HepG2 (cell line): ENCODE results near the gene SERTAD1. TPM values are rescaled to one million over a fixed set of nuclear protein-coding genes. Genes with fewer than 3 reads are reported as not detected.

Experiments
- ATAC-seq: fragments of 200-7000 bp; cut with Tn5 transposase; 3 replicates; pipeline ENCODE4 v1.9.1; 2020; ENCODE audit warnings: mild to moderate bottlenecking, moderate library complexity
- BruUV-seq: library from RNA; stranded (reverse); fragments of 400-500 nt; replicated peaks from 2 replicates; lab custom pipeline; 2021; lab: Mats Ljungman, UMichigan
- CTCF ChIA-PET: fragments of 300-600 bp; formaldehyde crosslinking; extraction: SDS; loops from one replicate; lab custom pipeline; 2021; ENCODE audit warnings: low total read pairs, inconsistent platforms, low intra/inter-chr PET ratio; lab: Yijun Ruan, JAX
- POLR2A ChIA-PET: fragments of 350-600 bp; sonication (Branson Sonifier 250); formaldehyde crosslinking; loops from one replicate; lab custom pipeline; 2020; ENCODE audit warnings: antibody characterized with exemption, inconsistent platforms; lab: Yijun Ruan, JAX
- DNase-seq: peaks from one replicate; pipeline ENCODE4 v3.0.0-alpha.2; 2015; ENCODE audit warnings: low spot score
- FAIRE-seq: peaks from 3 replicates; lab custom pipeline; 2011; peaks lifted over from hg19 to GRCh38; lab: Jason Lieb, UNC
- H2AFZ ChIP-seq: one replicate; pipeline ENCODE4 v1.6.1; 2011; ENCODE audit warnings: low read length, inconsistent platforms
- H3K27ac ChIP-seq: fragments of 300-600 bp; 3 replicates; pipeline ENCODE4 v1.8.0; 2011; ENCODE audit warnings: mixed run types, mild to moderate bottlenecking, mixed read lengths, low read length, inconsistent platforms; ENCODE audit not compliant: insufficient read depth; ENCODE audit errors: extremely low read length
- H3K27me3 ChIP-seq, 2 experiments: fragments of 200-600 bp in 1 of 2; 2 replicates in 1 of 2; 3 replicates in 1 of 2; pipeline versions ENCODE4 v1.6.0 to v1.8.0; 2011; ENCODE audit warnings: low read length in 2 of 2, mild to moderate bottlenecking in 2 of 2, moderate library complexity in 2 of 2, inconsistent platforms in 1 of 2; ENCODE audit not compliant: insufficient read depth in 2 of 2, control insufficient read depth in 1 of 2
- H3K36me3 ChIP-seq, 2 experiments: fragments of 200-600 bp in 1 of 2; replicated peaks in 1 of 2; 2 replicates in 1 of 2; 3 replicates in 1 of 2; pipeline versions ENCODE4 v1.5.1 to v1.8.0; 2011; ENCODE audit warnings: low read length in 2 of 2, inconsistent platforms in 1 of 2; ENCODE audit not compliant: insufficient read depth in 2 of 2, control insufficient read depth in 1 of 2
- H3K4me1 ChIP-seq: 2 replicates; pipeline ENCODE4 v1.5.1; 2012; ENCODE audit warnings: low read length, inconsistent platforms; ENCODE audit not compliant: insufficient read depth
- H3K4me2 ChIP-seq: 2 replicates; pipeline ENCODE4 v1.6.0; 2011; ENCODE audit warnings: low read depth, low read length, inconsistent platforms
- H3K4me3 ChIP-seq, 3 experiments: fragments of 200-600 bp in 1 of 3; sonication (generic), shearing (Covaris generic) in 1 of 3; replicated peaks in 1 of 3; 2 replicates each; pipeline ENCODE4 v1.5.1; 2011 to 2016; ENCODE audit warnings: low read length in 3 of 3, inconsistent platforms in 2 of 3, low read depth in 2 of 3, mild to moderate bottlenecking in 2 of 3, control low read depth in 1 of 3, mixed read lengths in 1 of 3; ENCODE audit not compliant: insufficient read depth in 1 of 3
- H3K79me2 ChIP-seq: one replicate; pipeline ENCODE4 v1.6.1; 2011; ENCODE audit warnings: low read length, inconsistent platforms; ENCODE audit not compliant: insufficient read depth
- H3K9ac ChIP-seq: 2 replicates; pipeline ENCODE4 v1.6.0; 2011; ENCODE audit warnings: mild to moderate bottlenecking, low read depth, low read length, inconsistent platforms; ENCODE audit not compliant: insufficient read depth
- H3K9me3 ChIP-seq: 2 replicates; pipeline ENCODE4 v1.5.1; 2012; ENCODE audit warnings: mild to moderate bottlenecking, low read length
- H4K20me1 ChIP-seq: 2 replicates; pipeline ENCODE4 v1.6.0; 2011; ENCODE audit warnings: inconsistent platforms, mild to moderate bottlenecking, low read length, moderate library complexity; ENCODE audit not compliant: insufficient read depth
- CCAR2 ChIP-seq: fragments of 200-400 bp; formaldehyde crosslinking; optimal IDR thresholded peaks from 2 replicates; pipeline ENCODE3; 2018; ENCODE audit warnings: low read depth, mild to moderate bottlenecking, low read length, moderate library complexity
- CHD4 ChIP-seq: fragments of 200-600 bp; sonication (generic); IDR thresholded peaks from 2 replicates; pipeline ENCODE4 v1.7.0; 2017; ENCODE audit warnings: mild to moderate bottlenecking, low read length, borderline replicate concordance
- HNRNPL ChIP-seq: fragments of 200-400 bp; formaldehyde crosslinking; IDR thresholded peaks from 2 replicates; pipeline ENCODE4 v1.6.1; 2017; ENCODE audit warnings: mild to moderate bottlenecking, low read depth, low read length
- MEIS2 ChIP-seq: sonication (generic); formaldehyde crosslinking; IDR thresholded peaks from 2 replicates; pipeline ENCODE4 v1.9.0; 2021; ENCODE audit warnings: mild to moderate bottlenecking, missing genetic modification reagents
- MIER3 ChIP-seq: IDR thresholded peaks from 2 replicates; pipeline ENCODE4 v1.6.1; 2016; ENCODE audit warnings: missing compliant biosample characterization, borderline replicate concordance
- MYC ChIP-seq: sonication (generic); formaldehyde crosslinking; IDR thresholded peaks from 2 replicates; pipeline ENCODE4 v1.9.0; 2021; ENCODE audit warnings: missing genetic modification reagents, borderline replicate concordance
- NKX3-1 ChIP-seq: sonication (generic); formaldehyde crosslinking; IDR thresholded peaks from 2 replicates; pipeline ENCODE4 v1.5.0; 2020; ENCODE audit warnings: missing genetic modification reagents
- PHF5A ChIP-seq: IDR thresholded peaks from one replicate; pipeline ENCODE4 v1.6.1; 2018; ENCODE audit warnings: low read depth, missing genetic modification reagents; ENCODE audit not compliant: unreplicated experiment
- RXRA ChIP-seq: sonication (generic); formaldehyde crosslinking; IDR thresholded peaks from 2 replicates; pipeline ENCODE4 v1.5.1; 2020; ENCODE audit warnings: missing genetic modification reagents
- SMYD3 ChIP-seq: sonication (generic); formaldehyde crosslinking; IDR thresholded peaks from 2 replicates; pipeline ENCODE4 v1.8.1; 2023; ENCODE audit warnings: mild to moderate bottlenecking, missing genetic modification reagents
- THAP11 ChIP-seq: IDR thresholded peaks from 2 replicates; pipeline ENCODE4 v1.6.1; 2016; ENCODE audit warnings: missing biosample characterization, missing genetic modification reagents
- ZFP90 ChIP-seq: sonication (generic); formaldehyde crosslinking; IDR thresholded peaks from 2 replicates; pipeline ENCODE4 v1.8.0; 2022; ENCODE audit warnings: missing genetic modification reagents, mild to moderate bottlenecking, inconsistent platforms, borderline replicate concordance
- ZMYM4 ChIP-seq: sonication (generic); formaldehyde crosslinking; IDR thresholded peaks from 2 replicates; pipeline ENCODE4 v1.8.1; 2023; ENCODE audit warnings: mild to moderate bottlenecking, missing genetic modification reagents
- ZNF121 ChIP-seq: sonication (generic); formaldehyde crosslinking; IDR thresholded peaks from 2 replicates; pipeline ENCODE4 v1.5.0; 2020; ENCODE audit warnings: mild to moderate bottlenecking, missing genetic modification reagents
- ZNF614 ChIP-seq: IDR thresholded peaks from 2 replicates; pipeline ENCODE4 v1.6.1; 2018; ENCODE audit warnings: missing biosample characterization, missing genetic modification reagents, inconsistent platforms, borderline replicate concordance
- ZNF75D ChIP-seq: sonication (generic); formaldehyde crosslinking; IDR thresholded peaks from 2 replicates; pipeline ENCODE4 v1.8.1; 2023; ENCODE audit warnings: missing genetic modification reagents, mild to moderate bottlenecking, borderline replicate concordance
- WGBS: methylation state at CpG from one replicate; pipeline ENCODE4 v1.1.6; 2017; ENCODE audit warnings: low lambda C conversion rate; 5-methylcytosine and 5-hydroxymethylcytosine counted together
- in situ Hi-C: cut with HindIII; loops from 2 replicates; pipeline ENCODE4 v1.10.0; 2017; ENCODE audit warnings: low pct_unique_long_range_greater_than_20kb; ENCODE audit not compliant: extremely low pct_ligation_motif_present
- intact Hi-C: fragments of 100-400 bp; cut with micrococcal nuclease; formaldehyde crosslinking; loops from one replicate; pipeline ENCODE4 v1.10.0; 2022; ENCODE audit not compliant: unreplicated experiment
- polyA plus RNA-seq, 8 experiments: library from polyadenylated mRNA; depleted of rRNA in 3 of 8; stranded (reverse) in 7 of 8; unstranded in 1 of 8; fragments of >200 nt; fragmentation: Illumina TruSeq in 4 of 8; extraction: Trizol in 4 of 8; gene quantifications; 2 replicates each; pipeline versions ENCODE4 v1.2.1 to v1.2.3, GENCODE V29; 2011 to 2016; ENCODE audit warnings: low read depth in 4 of 8, missing spikeins in 1 of 8, mixed read lengths in 1 of 8; ENCODE audit not compliant: insufficient read depth in 1 of 8
- total RNA-seq, 5 experiments: library from RNA; depleted of rRNA; stranded (reverse); fragments of >200 nt; fragmentation: Illumina TruSeq; extraction: Trizol; gene quantifications; 2 replicates each; pipeline ENCODE4 v1.2.3, GENCODE V29; 2016; ENCODE audit warnings: low read depth in 1 of 5
- TF ChIP-seq, protein P1 (sequence below): sonication (generic); formaldehyde crosslinking; IDR thresholded peaks from 2 replicates; pipeline ENCODE4 v1.4.0; 2020; ENCODE audit warnings: missing genetic modification reagents
- TF ChIP-seq, protein P2 (sequence below): sonication (generic); formaldehyde crosslinking; IDR thresholded peaks from 2 replicates; pipeline ENCODE4 v1.5.0; 2020; ENCODE audit warnings: mild to moderate bottlenecking, missing genetic modification reagents

SERTAD1 gene
- total and polyA plus RNA-seq, 2 of the 13 experiments (the other 11 are each of a cell fraction or from before 2014, with no cell fraction given), result 4.3 to 4.5 TPM

DNA sequence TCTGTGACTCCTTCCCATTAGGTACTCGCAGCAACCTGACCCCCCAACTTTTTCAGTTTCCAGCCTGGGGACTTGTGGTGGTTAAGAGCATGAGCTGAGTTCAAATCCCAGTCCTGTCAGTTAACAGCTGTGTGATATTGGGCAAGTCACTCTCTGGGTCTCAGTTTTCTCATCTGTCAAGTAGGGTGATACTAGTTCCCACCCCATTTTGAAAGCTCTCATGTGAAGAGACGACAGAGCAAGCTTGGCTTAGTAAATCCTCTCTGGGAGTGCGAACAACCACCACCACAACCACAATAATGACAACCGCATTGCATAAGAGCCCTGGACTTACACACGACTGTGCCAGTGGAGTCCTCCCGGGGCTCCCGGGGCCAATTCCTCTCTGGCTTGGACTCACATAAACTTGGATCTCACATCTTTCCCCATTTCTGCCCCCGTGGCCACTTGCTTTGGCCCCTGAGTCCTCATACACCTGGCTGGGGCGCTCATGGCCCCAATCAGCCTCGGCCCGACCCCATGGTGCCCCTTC is 39.3 kb upstream of the SERTAD1 start (continued):
- TF ChIP-seq ZMYM4 (CRISPR knock-in tag), result no peak; the same call in 1 of the 2 replicates

DNA sequence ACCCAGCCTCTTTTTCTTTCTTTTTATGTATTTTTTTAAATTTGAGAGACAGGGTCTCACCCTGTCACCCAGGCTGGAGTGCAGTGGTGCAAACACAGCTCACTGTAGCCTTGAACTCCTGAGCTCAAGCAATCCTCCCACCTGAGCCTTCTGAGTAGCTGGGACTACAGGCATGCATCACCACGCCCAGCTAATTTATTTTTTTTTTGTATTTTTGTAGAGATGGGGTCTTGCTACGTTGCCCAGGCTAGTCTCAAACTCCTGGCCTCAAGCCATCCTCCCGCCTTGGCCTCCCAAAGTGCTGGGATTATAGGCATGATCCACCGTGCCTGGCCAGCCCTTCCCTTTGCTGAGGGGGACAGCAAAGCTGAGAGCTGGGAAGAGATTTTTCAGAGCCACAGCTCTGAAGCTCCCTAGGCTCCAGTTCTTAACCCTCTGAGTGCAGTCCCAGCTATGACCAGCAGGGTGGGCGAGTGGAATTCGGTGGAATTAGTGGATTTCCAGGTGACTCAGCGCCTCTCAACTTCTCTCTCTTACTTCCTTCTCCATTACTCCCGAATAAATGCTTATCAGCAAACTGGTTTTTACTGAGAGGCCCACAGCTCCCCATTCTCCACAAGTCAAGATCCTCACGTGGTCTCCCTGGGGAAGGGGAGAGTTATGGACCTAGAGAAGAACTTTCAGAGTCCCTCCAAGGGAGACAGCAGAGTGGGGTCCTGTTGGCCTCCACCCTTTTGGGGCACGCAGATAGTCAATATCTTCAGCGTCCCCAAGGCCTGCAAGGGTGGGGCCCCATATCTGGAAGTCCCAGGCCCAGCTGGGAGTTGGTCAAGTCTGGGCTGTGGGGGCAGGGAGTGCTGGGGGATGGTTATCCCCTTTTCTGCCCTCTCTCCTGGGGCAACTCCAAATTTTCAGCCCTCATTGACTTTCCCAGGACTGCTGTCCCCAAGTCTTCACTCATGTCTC is 38.5 kb upstream of the SERTAD1 start:
- DNase-seq, result peak; percentile 81
- Histone ChIP-seq H4K20me1 (no peaks in the 10 kb centered on the region), H3K9ac (peak overlapping the region; percentile 64), H3K4me2 (peak overlapping the region; percentile 86), H3K36me3 (no peaks in the 10 kb centered on the region), H3K9me3 (no peaks in the 10 kb centered on the region), H3K79me2 (no peaks in the 10 kb centered on the region), H3K27ac (peak overlapping the region; percentile 66), H3K4me1 (peaks cover 52% of the 10 kb centered on the region), H3K27me3 (peaks cover 1 to 17% of the 10 kb centered on the region in 2 experiments; a peak in 3 of 5 replicates), H2AFZ (no peak overlapping the region), H3K4me3 (peak overlapping the region; percentile 27 to 75 (median 66); a peak in 4 of 6 replicates)
- in situ Hi-C loops (no loop called here), intact Hi-C loops (loop anchor here (1.0 to 10.0 kb wide), 3 partner anchors 20 to 60 kb away; partner anchors contain the start of gene SERTAD3)
- ATAC-seq, result peak; percentile 29
- no TSS peak for BruUV-seq
- POLR2A ChIA-PET, result interaction anchor here (0.9 to 5.5 kb wide), 9 partner anchors 10 to 139 kb away, joined by 3 to 47 read pairs (median 10); partner anchors contain the start of genes C19orf47, PLD3, SERTAD1 and SERTAD3
- CTCF ChIA-PET, result interaction anchor here (1.1 kb wide), 1 partner anchor 44 kb away, joined by 3 read pairs; no protein-coding TSS in a partner anchor
- peak; percentile 89 for FAIRE-seq
- 8% methylated on average over 10 of the region's 11 CpGs for WGBS
- TF ChIP-seq HNRNPL, result no peak
- TF ChIP-seq RXRA (CRISPR knock-in tag), result no peak
- TF ChIP-seq, protein P1, sequence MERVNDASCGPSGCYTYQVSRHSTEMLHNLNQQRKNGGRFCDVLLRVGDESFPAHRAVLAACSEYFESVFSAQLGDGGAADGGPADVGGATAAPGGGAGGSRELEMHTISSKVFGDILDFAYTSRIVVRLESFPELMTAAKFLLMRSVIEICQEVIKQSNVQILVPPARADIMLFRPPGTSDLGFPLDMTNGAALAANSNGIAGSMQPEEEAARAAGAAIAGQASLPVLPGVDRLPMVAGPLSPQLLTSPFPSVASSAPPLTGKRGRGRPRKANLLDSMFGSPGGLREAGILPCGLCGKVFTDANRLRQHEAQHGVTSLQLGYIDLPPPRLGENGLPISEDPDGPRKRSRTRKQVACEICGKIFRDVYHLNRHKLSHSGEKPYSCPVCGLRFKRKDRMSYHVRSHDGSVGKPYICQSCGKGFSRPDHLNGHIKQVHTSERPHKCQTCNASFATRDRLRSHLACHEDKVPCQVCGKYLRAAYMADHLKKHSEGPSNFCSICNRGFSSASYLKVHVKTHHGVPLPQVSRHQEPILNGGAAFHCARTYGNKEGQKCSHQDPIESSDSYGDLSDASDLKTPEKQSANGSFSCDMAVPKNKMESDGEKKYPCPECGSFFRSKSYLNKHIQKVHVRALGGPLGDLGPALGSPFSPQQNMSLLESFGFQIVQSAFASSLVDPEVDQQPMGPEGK, result no peak
- TF ChIP-seq THAP11 (CRISPR knock-in tag), result 0 out of 2 replicates have a peak, but pooled peaks have one; percentile 13
- no peak for TF ChIP-seq MIER3 (CRISPR knock-in tag)
- TF ChIP-seq PHF5A (CRISPR knock-in tag), result peak; percentile 13
- TF ChIP-seq MEIS2, result no peak
- TF ChIP-seq, protein P2, sequence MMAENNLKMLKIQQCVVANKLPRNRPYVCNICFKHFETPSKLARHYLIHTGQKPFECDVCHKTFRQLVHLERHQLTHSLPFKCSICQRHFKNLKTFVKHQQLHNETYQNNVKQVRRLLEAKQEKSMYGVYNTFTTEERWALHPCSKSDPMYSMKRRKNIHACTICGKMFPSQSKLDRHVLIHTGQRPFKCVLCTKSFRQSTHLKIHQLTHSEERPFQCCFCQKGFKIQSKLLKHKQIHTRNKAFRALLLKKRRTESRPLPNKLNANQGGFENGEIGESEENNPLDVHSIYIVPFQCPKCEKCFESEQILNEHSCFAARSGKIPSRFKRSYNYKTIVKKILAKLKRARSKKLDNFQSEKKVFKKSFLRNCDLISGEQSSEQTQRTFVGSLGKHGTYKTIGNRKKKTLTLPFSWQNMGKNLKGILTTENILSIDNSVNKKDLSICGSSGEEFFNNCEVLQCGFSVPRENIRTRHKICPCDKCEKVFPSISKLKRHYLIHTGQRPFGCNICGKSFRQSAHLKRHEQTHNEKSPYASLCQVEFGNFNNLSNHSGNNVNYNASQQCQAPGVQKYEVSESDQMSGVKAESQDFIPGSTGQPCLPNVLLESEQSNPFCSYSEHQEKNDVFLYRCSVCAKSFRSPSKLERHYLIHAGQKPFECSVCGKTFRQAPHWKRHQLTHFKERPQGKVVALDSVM (CRISPR knock-in tag), result peak; percentile 86
- no peak for TF ChIP-seq CCAR2
- TF ChIP-seq CHD4, result no peak
- TF ChIP-seq SMYD3 (CRISPR knock-in tag), result no peak
- no peak for TF ChIP-seq ZFP90 (CRISPR knock-in tag)
- TF ChIP-seq ZNF75D (CRISPR knock-in tag), result no peak
- TF ChIP-seq MYC (CRISPR knock-in tag), result no peak
- no peak for TF ChIP-seq NKX3-1
- TF ChIP-seq ZNF614, result no peak
- peak; percentile 99 for TF ChIP-seq ZNF121 (CRISPR knock-in tag)
